T-helper 2 cell (primary cell): Measurements from ENCODE around the gene BAIAP2.

Experiments used
- DNase-seq, 5 experiments: peaks; one replicate each; pipeline versions ENCODE4 v3.0.0 to v3.0.0-alpha.2; 2012 to 2022

The BAIAP2 gene

GRCh38 chr17:81091774-81092517 is 57.0 kb downstream of the BAIAP2 start:
- no peak for DNase-seq

GRCh38 chr17:81092518-81093095 is 57.7 kb downstream of the BAIAP2 start:
- DNase-seq, result no peak

- DNase-seq, result no peak
Measured at GRCh38 chr17:81093619-81094508, 58.9 kb downstream of the BAIAP2 start.

DNA sequence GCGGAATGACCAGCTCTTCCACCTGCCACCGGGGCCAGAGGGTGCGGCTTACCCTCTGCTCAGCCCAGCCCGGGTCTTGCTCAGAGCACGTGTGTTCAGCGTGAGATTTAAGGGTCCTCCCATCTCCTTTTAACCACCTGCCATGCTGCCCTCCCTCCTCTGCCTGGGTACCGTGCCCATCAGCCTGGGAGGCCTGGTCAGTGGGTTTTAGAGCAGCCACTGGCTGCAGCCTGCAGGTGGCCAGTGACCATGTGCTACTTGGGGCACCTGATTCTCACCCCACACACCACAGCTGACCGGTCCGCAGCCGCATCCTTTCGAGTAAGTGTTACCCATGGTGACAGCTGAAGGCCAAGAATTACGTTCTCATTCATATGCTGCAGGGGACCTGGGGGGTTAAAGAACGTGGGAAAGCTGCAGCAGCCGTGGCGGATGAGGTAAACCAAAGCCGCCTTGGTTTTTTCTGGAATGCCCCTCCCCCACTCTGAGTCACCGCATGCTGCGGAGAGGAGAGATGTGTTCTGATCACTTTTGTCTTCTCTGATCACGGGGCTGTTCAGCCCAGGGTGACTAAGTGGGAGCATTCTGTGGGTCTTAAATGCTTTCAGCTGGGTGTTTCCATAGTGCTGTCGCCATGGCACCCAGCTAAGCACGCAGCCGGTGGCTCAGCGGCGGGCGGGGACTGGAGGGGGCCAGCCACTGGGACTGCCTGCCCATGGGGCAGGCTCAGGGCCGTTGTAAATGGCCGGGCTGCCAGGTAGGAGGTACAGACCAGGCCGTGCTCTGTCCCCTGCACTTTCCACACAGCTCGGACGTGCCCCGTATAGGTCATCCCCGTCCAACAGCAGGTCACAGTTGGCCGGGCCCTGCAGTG is 59.8 kb downstream of the BAIAP2 start:
- DNase-seq, result peak; percentile 28 to 91 (median 86)

DNA sequence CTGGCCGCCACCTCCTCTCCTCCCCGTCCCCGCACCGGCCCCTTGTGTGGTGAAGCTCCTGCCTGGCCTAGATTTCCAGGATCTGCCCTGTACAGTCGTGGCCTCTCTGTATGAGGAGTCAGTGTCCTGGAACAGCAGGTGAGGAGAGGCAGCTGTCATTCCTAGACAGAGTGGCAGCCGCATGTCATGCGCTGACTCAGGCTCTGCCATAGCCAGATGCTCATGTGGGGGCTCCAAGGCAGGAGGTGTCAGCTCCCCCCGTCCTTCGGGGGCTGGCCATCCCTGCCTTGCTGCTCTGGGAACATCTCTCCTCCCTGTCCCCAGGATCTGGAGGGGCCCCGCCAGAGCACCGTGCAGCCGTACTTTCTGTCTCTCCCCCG is 60.4 kb downstream of the BAIAP2 start:
- DNase-seq, result peak in 1 of 5 experiments; percentile 16

DNA sequence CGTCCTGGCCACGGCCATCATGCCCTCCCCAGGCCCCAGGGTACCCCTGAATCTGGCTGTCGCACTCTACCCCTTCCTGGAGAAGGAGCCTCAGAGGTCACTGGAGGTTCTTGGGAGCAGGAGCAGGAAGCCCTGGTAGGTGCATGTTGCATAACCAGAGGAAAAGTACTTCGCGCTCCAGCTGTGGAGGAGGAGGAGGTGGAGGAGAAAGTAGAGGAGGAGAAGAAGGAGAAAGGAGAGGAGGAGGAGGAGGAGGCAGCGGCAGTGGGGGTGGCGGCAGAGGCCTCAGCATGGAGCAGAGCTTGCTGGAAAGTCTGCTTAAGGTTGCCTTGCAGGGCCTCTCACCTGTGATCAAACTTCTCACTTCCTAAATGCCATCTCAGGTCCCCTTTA is 61.8 kb downstream of the BAIAP2 start:
- no peak for DNase-seq

- DNase-seq, result peak in 2 of 5 experiments; percentile 24
Measured at GRCh38 chr17:81097134-81097942, 62.4 kb downstream of the BAIAP2 start.

DNA sequence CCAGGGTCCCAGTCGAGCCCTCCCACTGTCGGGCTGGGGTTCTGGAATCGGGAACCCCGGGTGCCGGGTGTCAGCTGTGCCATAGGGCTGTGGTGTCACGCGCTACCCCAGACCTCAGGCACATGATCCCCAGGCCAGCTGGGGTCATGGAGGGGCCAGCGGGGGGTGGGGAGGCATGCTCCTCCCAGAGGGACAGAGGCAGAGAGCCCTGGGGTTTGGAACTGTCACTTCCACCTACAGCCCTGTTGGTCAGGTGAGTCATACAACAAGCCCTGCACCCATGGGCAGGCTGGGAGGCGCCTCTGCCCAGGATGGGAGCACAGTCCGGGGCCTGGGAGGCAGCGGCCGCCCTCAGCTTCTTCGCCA is 63.0 kb downstream of the BAIAP2 start:
- DNase-seq, result no peak

DNA sequence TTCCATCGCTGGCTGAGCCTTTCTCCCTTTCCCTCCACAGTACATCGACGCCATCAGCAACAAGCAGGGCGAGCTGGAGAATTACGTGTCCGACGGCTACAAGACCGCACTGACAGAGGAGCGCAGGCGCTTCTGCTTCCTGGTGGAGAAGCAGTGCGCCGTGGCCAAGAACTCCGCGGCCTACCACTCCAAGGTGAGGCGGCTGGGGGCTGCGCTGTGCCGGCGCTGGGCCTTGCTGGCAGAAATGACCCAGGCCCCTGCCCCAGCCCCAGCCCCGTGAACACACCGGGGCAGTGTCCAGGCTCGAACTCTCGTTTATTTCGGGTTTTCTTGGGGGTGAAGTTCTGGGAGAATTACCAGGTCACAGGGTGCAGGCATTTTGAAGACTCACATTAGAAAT is 64.9 kb downstream of the BAIAP2 start:
- no peak for DNase-seq

- no peak for DNase-seq
Measured at GRCh38 chr17:81100668-81101067, 65.7 kb downstream of the BAIAP2 start.

DNA sequence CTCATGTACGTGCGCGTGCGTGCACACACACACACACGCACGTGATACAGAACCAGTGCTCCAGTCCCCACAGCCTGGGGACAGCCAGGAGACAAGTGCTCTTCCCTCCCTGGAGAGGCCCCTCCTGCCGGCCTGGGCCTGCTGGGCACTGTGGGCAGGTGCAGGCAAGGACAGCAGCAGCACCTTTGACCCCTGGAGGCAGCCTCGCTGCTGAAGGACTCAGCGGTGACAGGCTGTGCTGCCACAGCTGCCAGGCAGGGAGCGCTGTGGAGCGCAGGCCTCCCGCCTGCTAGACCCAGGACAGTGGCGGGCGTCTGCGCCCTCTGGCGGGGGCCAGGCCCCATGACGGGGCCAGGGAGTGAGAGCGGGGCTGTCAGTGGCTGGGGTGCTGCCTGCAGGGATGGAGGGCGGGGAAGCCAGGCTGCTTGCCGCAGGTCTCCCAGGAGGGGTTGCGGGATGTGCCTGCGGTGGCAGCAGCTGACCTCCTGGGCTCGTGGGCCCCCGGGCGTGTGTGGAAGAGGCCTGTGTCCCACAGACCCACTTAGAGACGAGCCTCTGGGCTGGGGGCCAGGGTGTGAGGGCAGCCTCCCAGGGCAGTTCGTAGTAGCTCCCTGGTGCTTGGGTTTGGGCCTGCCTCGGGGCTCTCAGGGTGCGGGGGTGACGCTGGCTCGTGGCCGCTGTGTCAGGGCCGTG is 66.8 kb downstream of the BAIAP2 start:
- peak; percentile 78 to 85 (median 81) for DNase-seq

DNA sequence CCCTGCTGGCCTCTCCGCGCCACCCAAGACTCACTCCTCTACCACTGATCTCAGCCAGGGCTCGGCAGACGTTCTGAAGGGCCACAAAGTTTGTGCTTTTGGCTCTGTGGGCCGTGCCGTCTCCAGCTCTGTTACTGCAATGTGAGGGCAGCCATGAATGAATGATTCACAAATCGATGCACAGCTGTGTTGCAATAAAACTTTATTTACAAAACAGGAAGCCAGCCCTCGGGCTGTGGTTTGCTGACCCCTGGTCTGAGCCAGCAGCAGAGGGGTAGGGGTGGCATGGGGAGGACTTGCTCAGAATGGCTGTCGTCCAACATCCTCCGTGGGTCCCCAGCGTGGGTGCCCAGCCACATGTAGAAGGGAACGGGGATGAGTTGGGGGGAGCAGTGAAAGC is 67.4 kb downstream of the BAIAP2 start:
- DNase-seq, result no peak

- DNase-seq, result no peak
Measured at GRCh38 chr17:81102869-81103268, 67.9 kb downstream of the BAIAP2 start.

DNA sequence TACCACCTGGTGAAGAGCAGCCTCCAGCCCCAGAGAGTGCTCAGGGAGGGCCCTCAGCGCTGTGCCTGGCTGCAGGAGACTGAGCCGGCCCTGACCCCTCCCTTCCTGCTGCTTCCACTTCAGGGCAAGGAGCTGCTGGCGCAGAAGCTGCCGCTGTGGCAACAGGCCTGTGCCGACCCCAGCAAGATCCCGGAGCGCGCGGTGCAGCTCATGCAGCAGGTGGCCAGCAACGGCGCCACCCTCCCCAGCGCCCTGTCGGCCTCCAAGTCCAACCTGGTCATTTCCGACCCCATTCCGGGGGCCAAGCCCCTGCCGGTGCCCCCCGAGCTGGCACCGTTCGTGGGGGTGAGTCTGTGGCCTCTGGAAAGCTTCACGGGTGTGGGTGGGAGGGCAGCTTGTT is 68.4 kb downstream of the BAIAP2 start:
- no peak for DNase-seq

DNA sequence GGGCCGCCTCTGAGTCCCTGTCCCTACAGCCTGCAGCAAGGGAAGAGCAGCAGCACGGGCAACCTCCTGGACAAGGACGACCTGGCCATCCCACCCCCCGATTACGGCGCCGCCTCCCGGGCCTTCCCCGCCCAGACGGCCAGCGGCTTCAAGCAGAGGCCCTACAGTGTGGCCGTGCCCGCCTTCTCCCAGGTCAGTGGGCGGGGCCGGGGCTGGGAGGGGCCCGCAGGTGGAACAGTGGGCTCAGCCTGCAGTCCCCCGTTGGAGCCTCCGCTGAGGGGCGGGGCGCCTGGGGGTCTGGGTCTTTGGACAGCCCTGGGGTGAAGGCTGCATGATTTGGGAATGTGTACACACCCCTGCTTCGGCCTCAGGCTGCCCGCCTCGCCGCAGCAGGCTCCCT is 71.8 kb downstream of the BAIAP2 start:
- no peak for DNase-seq

- no peak for DNase-seq
Measured at GRCh38 chr17:81108220-81108619, 73.3 kb downstream of the BAIAP2 start.

DNA sequence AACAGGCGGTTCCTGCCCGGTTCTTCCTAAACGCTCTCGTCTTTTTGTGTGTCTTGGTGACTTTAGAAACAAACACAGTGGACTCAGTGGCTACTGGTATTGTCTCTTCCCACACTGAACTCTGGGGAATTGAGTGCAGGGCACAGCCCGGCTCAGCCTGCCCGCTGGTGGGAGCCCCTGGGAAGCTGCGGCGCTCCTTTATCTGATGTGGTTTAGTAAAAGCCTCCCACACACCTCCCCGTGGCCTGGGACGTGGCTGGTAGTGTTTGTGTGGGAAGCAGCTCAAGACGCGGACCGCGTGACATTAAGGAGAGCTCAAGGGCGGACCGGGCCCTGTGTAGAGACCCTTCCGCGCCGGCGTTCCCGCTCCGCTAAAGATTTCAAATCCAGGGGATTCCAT is 75.0 kb downstream of the BAIAP2 start:
- no peak for DNase-seq

GRCh38 chr17:81110488-81111040 is 75.6 kb downstream of the BAIAP2 start:
- no peak for DNase-seq

DNA sequence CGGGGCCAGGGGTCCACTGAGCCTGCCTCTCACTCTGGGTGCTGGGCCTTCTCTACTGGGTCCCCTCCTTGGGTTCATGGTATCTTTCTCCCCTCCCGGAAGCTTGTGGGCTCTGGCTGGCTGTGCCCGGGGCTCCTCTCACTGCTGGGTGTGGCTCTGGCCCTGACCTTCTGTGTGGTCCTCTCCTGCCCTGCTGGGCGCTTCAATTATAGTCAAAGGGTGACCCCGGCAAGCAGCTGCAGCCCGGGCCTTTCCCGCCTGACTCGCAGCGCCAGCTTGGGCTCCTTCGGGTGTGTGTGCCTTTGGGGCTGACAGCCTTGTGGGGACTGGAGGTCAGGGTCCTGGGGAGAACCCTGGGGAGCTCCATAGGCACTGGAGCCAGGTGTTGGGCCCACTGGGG is 76.1 kb downstream of the BAIAP2 start:
- no peak for DNase-seq

DNA sequence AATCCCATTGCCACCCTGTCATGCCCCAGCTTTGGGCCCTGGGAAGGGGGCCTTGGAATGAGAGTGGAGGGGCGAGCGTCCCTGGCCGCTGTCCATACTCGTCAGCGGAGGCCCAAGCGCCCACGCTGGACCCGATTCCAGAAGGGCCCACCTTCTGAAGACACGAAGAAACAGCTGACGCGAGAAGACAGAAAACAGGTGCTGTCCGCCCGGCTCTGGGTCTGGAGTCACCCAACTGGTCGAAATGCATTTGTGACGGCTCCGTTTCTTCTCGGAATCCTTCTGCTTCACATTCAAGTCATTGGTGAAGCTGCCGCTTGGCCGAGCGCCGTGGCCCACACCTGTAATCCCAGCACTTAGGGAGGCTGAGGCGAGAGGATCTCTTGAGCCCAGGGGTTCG is 77.5 kb downstream of the BAIAP2 start:
- DNase-seq, result no peak

DNA sequence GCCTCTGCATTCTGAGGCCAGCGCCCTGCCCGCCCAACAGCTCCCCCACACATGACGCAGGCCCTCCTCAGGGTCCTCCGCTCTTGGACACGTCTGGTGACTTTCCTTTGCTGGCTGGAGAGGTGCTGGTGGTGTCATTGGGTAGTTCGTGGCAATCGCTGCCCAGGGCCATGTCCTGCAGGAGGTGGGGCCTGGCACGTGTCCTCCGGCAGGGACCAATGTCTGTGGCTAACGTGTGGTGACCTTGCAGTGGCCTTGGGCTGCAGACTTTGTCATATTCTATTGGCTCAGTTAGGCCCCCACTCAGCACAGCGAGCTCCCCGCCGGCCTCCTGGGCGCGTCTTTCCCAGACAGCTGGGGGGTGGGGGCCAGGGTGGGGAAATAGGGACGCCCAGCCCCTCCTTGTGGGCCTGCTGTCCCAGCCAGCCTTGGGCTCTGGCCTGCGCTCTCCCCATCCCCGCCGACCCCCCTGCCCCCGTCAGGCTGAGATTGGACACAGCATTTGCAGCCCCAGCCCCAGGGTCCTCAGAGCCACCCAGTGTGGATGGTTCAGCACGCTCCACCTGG is 78.3 kb downstream of the BAIAP2 start:
- DNase-seq, result no peak
